Heart right ventricle (tissue), 16 donors: ENCODE measurements around the gene PTBP1. TPM values are rescaled to one million over a fixed set of nuclear protein-coding genes. Genes with fewer than 3 reads are reported as not detected.

Experiments
- ATAC-seq, 8 donors: fragments of 200-7000 bp; cut with Tn5 transposase; one replicate each; pipeline ENCODE4 v1.9.1; 2020; ENCODE audit warnings: mild to moderate bottlenecking in 8 of 8, moderate library complexity in 8 of 8, moderate number of reproducible peaks in 1 of 8
- DNase-seq, 2 donors: peaks; one replicate each; pipeline ENCODE4 v3.0.0-alpha.2; 2020
- H3K27ac ChIP-seq, 10 donors: fragments of 200-600 bp; sonication (generic) in 2 of 10; one replicate each; pipeline versions ENCODE4 v1.5.0 to v1.8.0; 2020 to 2022; ENCODE audit warnings: mild to moderate bottlenecking in 3 of 10
- H3K27me3 ChIP-seq, 7 donors: fragments of 200-600 bp; one replicate each; pipeline ENCODE4 v1.8.0; 2021 to 2022; ENCODE audit warnings: mild to moderate bottlenecking in 2 of 7
- H3K36me3 ChIP-seq, 9 donors: fragments of 200-600 bp; sonication (generic) in 1 of 9; one replicate each; pipeline versions ENCODE4 v1.5.0 to v1.8.0; 2020 to 2022; ENCODE audit warnings: mild to moderate bottlenecking in 2 of 9
- H3K4me1 ChIP-seq, 9 donors: fragments of 200-600 bp; sonication (generic) in 1 of 9; one replicate each; pipeline versions ENCODE4 v1.5.0 to v1.8.0; 2020 to 2022; ENCODE audit warnings: mild to moderate bottlenecking in 4 of 9
- H3K4me3 ChIP-seq, 10 donors: fragments of 200-600 bp; sonication (generic) in 2 of 10; one replicate each; pipeline versions ENCODE4 v1.5.0 to v1.8.0; 2020 to 2022; ENCODE audit warnings: mild to moderate bottlenecking in 7 of 10, moderate library complexity in 2 of 10
- H3K9me3 ChIP-seq, 11 donors: fragments of 200-600 bp in 10 of 11; sonication (generic) in 2 of 11; one replicate each; pipeline versions ENCODE4 v1.5.0 to v1.8.0; 2013 to 2022; ENCODE audit warnings: mild to moderate bottlenecking in 2 of 11, control low read depth in 1 of 11, moderate library complexity in 1 of 11
- CTCF ChIP-seq, 9 donors: fragments of 200-600 bp; sonication (generic) in 2 of 9; IDR thresholded peaks; one replicate each; pipeline versions ENCODE4 v1.5.0 to v1.8.0; 2021 to 2022; ENCODE audit warnings: antibody characterized with exemption in 9 of 9, mild to moderate bottlenecking in 5 of 9, moderate library complexity in 1 of 9
- WGBS, 2 donors: extraction: QIAGEN DNeasy Blood & Tissue Kit; methylation state at CpG; one replicate each; pipeline ENCODE4 v1.1.7; 2013; ENCODE audit warnings: inconsistent platforms in 1 of 2; 5-methylcytosine and 5-hydroxymethylcytosine counted together
- intact Hi-C, 10 donors: fragments of 100-400 bp; cut with DNase I; formaldehyde crosslinking; loops; one replicate each; pipeline versions ENCODE4 v1.11.1 to v1.14.2; 2022
- polyA plus RNA-seq, 2 donors: library from polyadenylated mRNA; stranded (reverse); fragments of 200-250 nt; gene quantifications; one replicate each; pipeline ENCODE4 v1.2.3, GENCODE V29; 2013
- total RNA-seq, 10 donors: library from RNA; stranded (reverse); fragmentation: NEBNext Ultra II Directional in 3 of 10; extraction: Animal tissue kit (Norgen Biotek cat#: 25700) in 3 of 10; gene quantifications; one replicate each; pipeline versions ENCODE4 v1.2.1 to v1.2.4, GENCODE V29; 2021 to 2023
- donor health status: Arrhythmogenic right ventricular cardiomyopathy.
- donor health status: ischemic (EF 13 %, LVEDD 7.1; RV severe dilation, severe dysfunction).
- donor health status: healthy with polysubstance abuse.
- donor health status: DM: no; HTN: yes; CAD: no.
- donor health status: DM: no; HTN: no; CAD: no.
- donor health status: ischemic (EF 25% LVEDD 6.9; RV normal size, moderate dysfunction).
- donor health status: ischemic (EF 25% LVEDD 5.7; RV mildly dilated, moderate dysfunction).
- donor health status: healthy.
- donor health status: DM: yes; HTN: yes; CAD: no.
- donor health status: Ischemic cardiomyopathy.
- donor health status: ischemic (EF 35%, LVEDD 5.7; RV mildly dilated, moderate dysfunction).
- donor health status: nonischemic (EF 11% LVEDD 7.7; RV severe dilation, severe dysfunction).
- donor health status: DM: yes; HTN: yes; CAD: no.
- donor health status: PGD.
- donor health status: ischemic (EF 29% LVEDD 5.4; RV normal size, mild dysfunction).
- donor health status: nonischemic (EF 23%, LVEDD 6.1; RV moderate dilation, normal function).

PTBP1 gene
- total and polyA plus RNA-seq, 12 donors, result 46.2 to 106 (median 56.8) TPM

- H3K27me3 ChIP-seq, result peaks cover 0 to 3% (median 0%) of the 10 kb centered on the region in 7 donors
- H3K27ac ChIP-seq, result no peak overlapping the region
- peaks cover 0 to 6% (median 0%) of the 10 kb centered on the region in 11 donors for H3K9me3 ChIP-seq
- no peak for TF ChIP-seq CTCF (IDR thresholded peaks at IDR 0.05)
- peaks cover 0 to 3% (median 0%) of the 10 kb centered on the region in 9 donors for H3K4me1 ChIP-seq
- H3K4me3 ChIP-seq, result no peak overlapping the region
- DNase-seq (no peak), ATAC-seq (no peak)
- no peaks in the 10 kb centered on the region for H3K36me3 ChIP-seq
- 76 to 79% methylated on average over 7 of the region's 7 CpGs for WGBS, 2 donors
- intact Hi-C loops, result loop anchor here in 6 of 10 donors (2.0 to 10.0 kb wide), 7 partner anchors 90 to 217 kb away; partner anchors contain the start of genes WDR18 (in 2 of the 6), CFD (in 1 of the 6), ELANE (in 1 of the 6) and KISS1R (in 1 of the 6)
Measured at GRCh38 chr19:765179-765738, 32.0 kb upstream of the PTBP1 start.

- no peak overlapping the region for H3K4me3 ChIP-seq
- DNase-seq (no peak), ATAC-seq (no peak)
- H3K27me3 ChIP-seq, result no peaks in the 10 kb centered on the region
- peaks cover 0 to 12% (median 7%) of the 10 kb centered on the region in 9 donors for H3K4me1 ChIP-seq
- TF ChIP-seq CTCF (IDR thresholded peaks at IDR 0.05), result no peak
- H3K36me3 ChIP-seq, result no peaks in the 10 kb centered on the region
- intact Hi-C loops, result loop anchor here in 5 of 10 donors (5.0 to 10.0 kb wide), 6 partner anchors 86 to 214 kb away; partner anchors contain the start of genes WDR18 (in 2 of the 5), CFD (in 1 of the 5), ELANE (in 1 of the 5) and KISS1R (in 1 of the 5)
- no peak overlapping the region for H3K27ac ChIP-seq
- 68 to 72% methylated on average over 14 of the region's 14 CpGs for WGBS, 2 donors
- no peaks in the 10 kb centered on the region for H3K9me3 ChIP-seq
Measured at GRCh38 chr19:768424-768823, 28.8 kb upstream of the PTBP1 start.

GRCh38 chr19:769616-770015, 27.6 kb upstream of the PTBP1 start:
- Histone ChIP-seq H3K9me3 (no peaks in the 10 kb centered on the region), H3K4me3 (no peak overlapping the region), H3K4me1 (peaks cover 0 to 12% (median 7%) of the 10 kb centered on the region in 9 donors), H3K36me3 (no peaks in the 10 kb centered on the region), H3K27me3 (no peaks in the 10 kb centered on the region), H3K27ac (no peak overlapping the region)
- WGBS, 2 donors, result 70 to 72% methylated on average over 6 of the region's 6 CpGs
- DNase-seq (no peak), ATAC-seq (no peak)
- intact Hi-C loops, result loop anchor here (1.0 to 10.0 kb wide), 9 partner anchors 85 to 213 kb away; partner anchors contain the start of genes WDR18 (in 7 of the 10), CFD (in 3 of the 10), KISS1R (in 2 of the 10) and ELANE (in 1 of the 10)
- TF ChIP-seq CTCF (IDR thresholded peaks at IDR 0.05), result no peak

- ATAC-seq (peak in 6 of 8 donors; percentile 31 to 68 (median 60)), DNase-seq (peak in 1 of 2 donors; percentile 57)
Measured at GRCh38 chr19:771332-771785, 25.9 kb upstream of the PTBP1 start.

More at GRCh38 chr19:771332-771785, 25.9 kb upstream of the PTBP1 start:
- TF ChIP-seq CTCF (IDR thresholded peaks at IDR 0.05), result peak; percentile 39 to 67 (median 60)
- 20 to 23% methylated on average over 6 of the region's 6 CpGs for WGBS, 2 donors
- Histone ChIP-seq H3K27me3 (no peaks in the 10 kb centered on the region), H3K27ac (no peak overlapping the region), H3K9me3 (no peaks in the 10 kb centered on the region), H3K4me1 (peaks cover 0 to 12% (median 7%) of the 10 kb centered on the region in 9 donors), H3K4me3 (no peak overlapping the region), H3K36me3 (no peaks in the 10 kb centered on the region)
- intact Hi-C loops, result loop anchor here in 9 of 10 donors (2.0 to 10.0 kb wide), 5 partner anchors 86 to 211 kb away; partner anchors contain the start of genes WDR18 (in 5 of the 9), CFD (in 2 of the 9) and KISS1R (in 1 of the 9)
